RPMI8226 (cell line): Measurements from ENCODE around the gene CTNNA3.

Experiments
- DNase-seq: peaks from one replicate; pipeline ENCODE4 v3.0.0-alpha.2; 2015

Gene CTNNA3

DNA sequence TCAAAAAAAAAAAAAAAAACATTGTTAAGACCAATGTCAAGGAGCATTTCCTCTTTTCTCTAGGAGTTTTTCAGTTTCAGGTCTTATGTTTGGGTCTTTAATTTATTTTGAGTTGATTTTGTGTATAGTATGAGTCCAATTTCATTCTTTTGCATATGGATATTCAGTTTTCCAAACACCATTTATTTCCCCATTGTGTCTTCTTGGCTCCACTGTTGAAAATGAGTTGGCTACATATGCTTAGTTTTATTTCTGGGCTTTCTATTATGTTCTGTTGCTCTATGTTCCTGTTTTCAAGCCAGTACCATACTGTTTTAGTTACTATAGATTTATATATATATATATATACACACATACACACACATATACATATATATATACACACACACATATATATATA is 1506.7 kb downstream of the CTNNA3 start:
- DNase-seq = no peak

GRCh38 chr10:66187053-66187733 is 1508.8 kb downstream of the CTNNA3 start:
- no peak for DNase-seq

- no peak for DNase-seq
Measured at GRCh38 chr10:66183028-66183427, 1513.0 kb downstream of the CTNNA3 start.

DNA sequence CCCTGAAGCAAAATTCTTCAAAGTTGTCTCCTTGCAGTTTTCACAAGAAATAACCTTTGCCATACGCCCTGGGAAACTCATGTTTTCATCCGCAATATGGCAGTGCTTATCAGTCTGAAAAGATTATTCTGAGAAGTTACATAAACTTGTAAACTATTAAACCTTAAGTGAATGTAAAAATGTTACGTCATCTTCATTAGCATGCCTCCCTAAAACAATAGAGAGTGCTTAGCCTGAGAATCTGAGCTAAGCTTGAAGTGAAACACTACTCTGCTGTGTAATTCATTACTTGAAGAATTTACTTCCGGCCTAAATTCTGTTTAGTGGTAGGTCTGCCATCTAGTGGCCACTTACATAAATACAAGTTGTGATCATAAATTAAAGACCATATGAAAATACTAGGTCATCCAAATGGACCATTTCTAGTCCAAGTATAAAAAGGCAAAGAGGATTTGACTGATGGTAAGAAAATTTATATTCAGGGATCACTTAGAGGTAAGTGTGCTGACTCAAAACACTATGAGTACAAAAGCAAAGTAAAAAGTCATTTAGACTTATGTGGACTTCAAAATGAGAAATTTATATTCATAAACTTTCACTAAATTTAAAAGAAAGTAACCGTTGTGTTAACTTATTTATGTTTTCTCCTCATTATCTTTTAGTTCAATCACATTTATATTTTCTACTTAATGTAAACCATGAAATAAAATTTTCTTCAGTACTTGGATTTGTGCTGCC is 1515.2 kb downstream of the CTNNA3 start:
- peak; percentile 55 for DNase-seq

- DNase-seq = no peak
Measured at GRCh38 chr10:66180021-66180420, 1516.0 kb downstream of the CTNNA3 start.

DNA sequence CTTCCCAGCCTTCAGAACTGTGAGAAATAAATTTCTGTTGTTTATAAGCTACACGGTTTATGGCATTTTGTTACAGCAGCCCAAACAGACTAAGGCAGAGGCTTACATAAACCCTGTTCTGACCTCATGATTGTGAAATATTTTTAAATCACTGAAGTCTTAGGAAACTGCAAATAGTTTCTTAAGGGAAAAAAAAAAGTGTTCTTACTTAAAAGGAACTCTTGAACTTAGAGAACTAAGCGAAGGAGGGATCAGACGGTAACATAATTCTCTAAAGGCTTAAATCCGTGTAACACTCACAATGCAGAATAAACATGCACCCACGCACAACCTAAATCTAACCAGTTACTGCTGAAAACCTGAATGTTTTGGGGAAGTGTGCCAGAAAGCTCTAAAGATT is 1519.2 kb downstream of the CTNNA3 start:
- DNase-seq = no peak

GRCh38 chr10:66167816-66168215 is 1528.2 kb downstream of the CTNNA3 start:
- peak; percentile 22 for DNase-seq

GRCh38 chr10:66162560-66163143 is 1533.3 kb downstream of the CTNNA3 start:
- no peak for DNase-seq

DNA sequence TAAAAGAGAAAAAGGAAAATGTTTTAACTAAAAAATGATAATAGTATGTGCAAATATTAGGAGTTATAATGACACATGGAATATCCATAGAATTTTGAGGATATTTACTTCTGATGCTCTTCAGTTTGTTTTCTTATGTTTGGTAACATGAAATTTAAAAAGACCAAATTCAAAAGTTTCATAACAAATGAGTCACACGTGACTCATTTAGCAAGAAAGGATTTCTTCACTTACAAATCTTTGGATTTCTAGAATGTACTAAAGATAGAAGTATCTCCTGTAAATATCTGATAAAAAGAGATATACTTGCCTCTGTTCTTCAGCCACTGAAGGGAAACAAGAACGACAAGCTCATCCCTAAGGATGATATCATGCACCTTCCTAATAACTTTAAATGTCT is 1544.6 kb downstream of the CTNNA3 start:
- no peak for DNase-seq

DNA sequence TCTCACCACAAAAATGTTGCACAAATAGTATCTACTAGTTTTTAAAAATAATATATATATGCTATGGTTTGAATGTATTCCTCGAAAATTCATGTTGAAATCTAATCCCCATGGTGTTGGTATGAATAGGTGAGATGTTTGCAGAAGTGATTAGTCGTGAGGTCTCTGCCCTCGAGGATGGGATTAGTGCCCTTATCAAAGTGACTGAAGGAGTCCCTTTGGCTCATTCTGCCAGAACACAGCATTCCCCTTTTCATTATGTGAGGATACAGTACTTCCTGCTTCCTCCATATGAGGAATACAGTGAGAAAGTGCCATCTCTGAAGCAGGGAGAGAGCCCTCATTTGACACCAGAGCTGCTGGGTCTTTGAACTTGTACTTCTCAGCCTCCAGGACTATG is 1547.7 kb downstream of the CTNNA3 start:
- DNase-seq = no peak

DNA sequence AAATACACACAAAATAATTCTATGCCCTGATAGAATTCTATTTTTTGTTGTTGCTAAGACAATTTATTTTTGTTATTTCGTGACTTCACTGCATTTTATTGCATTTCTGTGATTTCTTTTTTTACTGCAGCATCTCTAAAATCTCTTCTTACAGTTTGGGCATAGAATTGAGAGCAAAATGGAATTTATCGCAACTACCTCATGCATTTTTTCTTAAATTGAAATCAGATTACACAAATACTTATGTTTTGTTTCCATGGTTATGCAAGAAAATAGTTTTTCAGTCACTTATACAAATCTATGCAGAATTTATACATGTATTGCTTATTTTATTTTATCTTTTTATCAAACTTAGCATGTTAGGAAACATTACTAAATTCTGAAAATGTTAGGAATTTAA is 1552.0 kb downstream of the CTNNA3 start:
- no peak for DNase-seq

DNA sequence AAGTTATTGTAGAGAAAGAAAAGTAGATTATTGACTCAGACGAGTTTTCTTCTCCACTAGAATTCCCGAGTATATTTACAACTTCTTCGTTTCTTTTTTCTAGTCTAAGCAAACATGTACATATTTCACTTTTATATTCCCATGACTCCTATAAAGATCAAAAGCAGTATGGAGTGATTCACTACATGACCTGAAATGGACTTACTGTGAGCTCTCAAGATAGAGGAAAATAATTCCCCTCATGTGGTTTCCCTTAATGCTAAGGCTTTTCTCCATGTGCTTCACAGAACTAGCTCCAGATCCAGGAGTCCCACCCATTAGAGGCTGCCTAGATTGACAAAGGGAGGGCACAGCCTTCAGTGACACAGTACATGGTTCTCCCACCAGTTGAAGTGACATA is 1593.2 kb downstream of the CTNNA3 start:
- DNase-seq = no peak

GRCh38 chr10:66098595-66099480 is 1597.2 kb downstream of the CTNNA3 start:
- no peak for DNase-seq

DNA sequence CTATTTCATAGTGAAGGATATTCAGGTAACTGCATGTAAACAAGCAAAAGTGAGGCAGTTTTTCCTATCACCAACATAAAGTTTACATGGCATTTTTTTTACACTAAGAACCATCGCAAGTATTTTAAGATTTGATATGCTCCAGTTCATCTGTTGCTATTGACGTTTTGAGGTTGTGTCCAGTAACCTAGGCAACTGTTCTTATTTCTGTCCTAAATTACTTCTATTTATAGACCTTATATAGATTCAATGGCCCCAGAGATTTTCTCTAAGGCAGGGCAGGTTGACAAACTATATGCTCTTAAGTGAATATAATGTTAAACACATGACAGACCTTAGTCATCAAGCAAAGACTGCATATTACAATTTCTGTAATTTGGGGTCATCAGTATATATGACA is 1600.4 kb downstream of the CTNNA3 start:
- no peak for DNase-seq

DNA sequence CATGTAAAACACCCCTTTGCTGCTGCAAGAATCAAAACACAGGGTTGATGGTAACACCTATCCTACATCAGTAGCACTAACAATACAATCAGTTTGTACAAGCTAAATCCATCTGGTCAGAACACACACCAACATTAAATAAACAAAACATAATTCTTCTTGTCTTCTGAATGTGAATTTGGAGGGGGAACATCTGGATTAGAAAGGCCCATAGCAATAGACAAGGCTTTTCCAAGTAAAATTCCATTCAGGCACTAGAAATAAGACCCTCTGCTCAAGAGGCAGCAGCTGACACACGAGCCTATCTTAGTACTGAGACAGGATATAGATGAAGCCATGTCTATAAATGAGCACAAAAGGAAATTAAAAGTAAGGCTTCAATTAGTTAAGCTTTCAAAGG is 1610.1 kb downstream of the CTNNA3 start:
- DNase-seq = no peak

GRCh38 chr10:66071907-66072306 is 1624.1 kb downstream of the CTNNA3 start:
- no peak for DNase-seq

- DNase-seq = no peak
Measured at GRCh38 chr10:66058594-66058993, 1637.4 kb downstream of the CTNNA3 start.

DNA sequence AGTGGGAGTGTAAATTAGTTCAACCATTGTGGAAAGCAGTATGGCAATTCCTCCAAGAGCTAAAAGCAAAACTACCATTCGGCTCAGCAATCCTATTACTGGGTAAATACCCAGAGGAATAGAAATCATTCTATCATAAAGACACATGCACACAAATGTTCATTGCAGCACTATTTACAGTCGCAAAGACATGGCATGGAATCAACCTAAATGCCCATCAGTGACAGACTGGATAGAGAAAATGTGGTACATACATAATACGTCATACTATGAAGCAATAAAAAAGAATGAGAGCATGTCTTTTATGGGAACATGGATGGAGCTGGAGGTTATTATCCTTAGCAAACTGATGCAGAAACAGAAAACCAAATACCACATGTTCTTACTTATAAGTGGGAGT is 1646.7 kb downstream of the CTNNA3 start:
- DNase-seq = no peak

DNA sequence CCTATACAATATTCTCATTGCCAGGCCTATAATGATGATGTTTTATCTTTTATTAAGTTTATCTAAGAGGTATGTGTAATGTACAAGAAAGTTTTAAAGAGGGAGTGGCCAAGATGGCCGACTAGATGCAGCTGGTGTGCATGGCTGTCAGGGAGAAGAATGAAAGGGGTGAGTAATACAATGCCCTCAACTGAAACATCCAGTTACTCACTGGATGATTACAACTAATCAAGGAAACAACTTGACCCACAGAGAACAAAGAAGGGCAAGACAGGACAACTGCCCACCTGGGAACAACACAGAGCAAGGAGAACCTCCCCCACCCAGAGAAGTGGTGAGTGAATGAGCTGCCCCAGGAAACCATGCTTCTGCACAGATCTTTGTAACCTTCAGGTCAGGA is 1650.1 kb downstream of the CTNNA3 start:
- no peak for DNase-seq

GRCh38 chr10:66041771-66042170 is 1654.2 kb downstream of the CTNNA3 start:
- DNase-seq = no peak

DNA sequence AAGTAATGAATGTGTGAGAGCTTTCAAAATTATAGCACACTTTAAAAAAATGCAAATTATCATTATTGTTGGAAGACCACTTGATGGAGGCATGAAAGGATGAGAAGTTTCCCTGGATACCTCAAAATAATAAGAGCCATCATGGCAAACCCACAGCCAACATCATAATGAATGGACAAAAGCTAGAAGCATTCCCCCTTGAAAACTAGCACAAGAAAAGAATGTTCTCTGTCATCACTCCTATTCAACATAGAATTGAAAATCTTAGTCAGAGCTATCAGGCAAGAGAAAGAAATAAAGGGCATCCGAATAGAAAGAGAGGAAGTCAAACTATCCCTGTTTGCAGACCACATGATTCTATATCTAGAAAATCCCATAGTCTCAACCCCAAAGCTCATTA is 1657.4 kb downstream of the CTNNA3 start:
- no peak for DNase-seq

DNA sequence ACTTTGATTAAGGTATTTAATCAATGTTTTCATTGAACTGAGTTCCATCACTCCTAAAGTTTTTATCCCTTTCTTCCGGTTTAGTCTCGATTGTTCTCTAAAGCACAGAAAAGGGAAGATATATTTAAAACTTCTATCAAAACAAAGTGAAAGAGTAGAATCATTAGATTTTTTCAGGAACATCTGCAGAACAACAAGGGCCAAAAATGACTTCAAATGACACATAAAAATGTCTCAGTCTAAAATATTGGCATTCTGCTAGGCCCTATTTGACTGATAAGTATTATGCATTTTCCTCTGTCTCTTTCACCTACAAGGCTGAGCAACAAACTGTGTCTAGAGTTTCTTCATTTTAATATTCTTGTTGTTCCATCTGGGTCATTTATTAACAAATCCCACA is 1669.7 kb downstream of the CTNNA3 start:
- no peak for DNase-seq

GRCh38 chr10:66025186-66025585 is 1670.8 kb downstream of the CTNNA3 start:
- DNase-seq = no peak
